Activated gamma-delta T cell (primary cell): Measurements from ENCODE around the gene TXN2.
"Not testable (repeated sequence)": the region's sequence is repeated elsewhere in the genome, so short reads cannot be mapped to it uniquely, and the experiment has no call there.

Experiments
- DNase-seq: peaks from one replicate; lab custom pipeline; 2025; lab: John Stamatoyannopoulos, UW

TXN2 gene

DNA sequence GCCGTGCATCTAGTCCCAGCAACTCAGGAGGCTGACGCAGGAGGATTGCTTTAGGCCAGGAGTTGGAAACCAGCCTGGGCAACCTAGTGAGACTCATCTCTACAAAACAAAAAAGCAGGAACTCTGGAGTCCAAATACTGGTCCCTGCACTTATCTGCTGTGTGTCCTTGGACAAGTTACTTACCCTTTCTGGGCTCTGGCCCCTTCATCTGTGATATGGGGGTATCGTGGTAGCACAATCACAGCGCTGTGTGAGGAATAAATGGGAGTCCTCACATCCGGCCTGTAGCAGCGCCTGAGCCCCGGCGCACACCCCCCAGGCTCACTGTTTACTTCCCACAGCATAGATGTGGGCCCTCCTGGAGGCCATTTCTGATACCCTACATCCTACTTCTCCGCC, 49.5 kb downstream of the TXN2 start:
- no peak for DNase-seq

DNA sequence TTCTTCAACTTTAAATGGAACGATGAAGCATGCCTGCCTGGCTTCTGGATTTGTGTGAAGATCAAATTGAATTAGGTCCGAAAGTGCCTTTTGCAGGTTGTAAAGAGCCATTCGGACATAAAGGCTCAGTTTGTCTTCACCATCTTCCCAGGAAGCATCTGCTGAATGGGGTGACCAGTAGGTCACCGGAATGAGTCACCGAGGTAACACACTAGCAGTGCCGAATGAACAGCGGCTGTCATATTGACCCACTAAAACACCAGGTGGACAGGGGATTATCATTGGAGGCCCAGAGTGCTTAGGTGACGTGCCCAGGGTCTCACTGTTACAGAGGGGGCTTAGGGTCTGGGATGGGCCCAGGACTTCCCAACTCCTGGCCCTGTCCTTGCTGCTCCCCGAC, 50.6 kb downstream of the TXN2 start:
- no peak for DNase-seq

DNA sequence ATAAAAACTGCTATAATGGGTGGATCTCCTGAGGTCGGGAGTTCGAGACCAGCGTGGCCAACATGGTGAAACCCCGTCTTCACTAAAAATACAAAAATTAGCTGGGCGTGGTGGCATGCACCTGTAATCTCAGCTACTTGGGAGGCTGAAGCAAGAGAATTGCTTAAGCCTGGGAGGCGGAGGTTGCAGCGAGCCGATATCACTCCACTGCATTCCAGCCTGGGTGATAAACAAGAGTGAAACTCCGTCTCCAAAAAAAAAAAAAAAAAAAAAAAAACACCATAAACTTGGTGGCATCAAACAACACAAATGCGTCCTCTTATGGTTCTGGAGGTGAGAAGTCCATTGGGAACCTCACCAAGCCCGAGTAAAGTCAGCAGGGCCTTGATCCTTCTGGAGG, 53.5 kb downstream of the TXN2 start:
- DNase-seq: not testable (repeated sequence)

DNA sequence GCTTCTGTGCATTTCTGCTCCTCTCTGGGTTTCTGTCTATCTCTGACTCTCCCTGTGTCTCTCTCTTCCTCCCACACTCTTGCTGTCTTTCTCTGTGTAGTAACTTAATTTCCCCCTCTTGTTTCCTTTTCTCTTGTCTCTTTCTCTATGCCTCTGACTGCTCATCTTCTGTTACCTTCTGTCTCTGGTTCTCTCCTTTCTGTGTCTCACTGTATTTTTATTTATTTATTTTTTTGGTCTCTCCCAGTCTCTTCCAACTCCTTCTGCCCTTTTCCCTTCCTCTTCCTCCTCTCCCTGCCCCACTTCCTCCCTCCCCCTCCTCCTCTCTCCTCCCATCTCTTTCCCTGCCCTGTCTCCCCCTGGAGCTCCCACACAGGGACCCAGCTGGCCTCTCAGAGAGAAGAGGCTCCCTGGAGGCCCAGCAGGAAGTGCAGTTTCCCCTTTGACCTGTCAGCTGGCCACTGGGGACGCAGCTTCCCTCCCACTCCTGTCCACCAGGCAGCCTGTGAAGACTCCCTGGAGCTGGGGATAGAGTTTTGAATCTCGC, 55.4 kb downstream of the TXN2 start:
- DNase-seq: no peak

DNA sequence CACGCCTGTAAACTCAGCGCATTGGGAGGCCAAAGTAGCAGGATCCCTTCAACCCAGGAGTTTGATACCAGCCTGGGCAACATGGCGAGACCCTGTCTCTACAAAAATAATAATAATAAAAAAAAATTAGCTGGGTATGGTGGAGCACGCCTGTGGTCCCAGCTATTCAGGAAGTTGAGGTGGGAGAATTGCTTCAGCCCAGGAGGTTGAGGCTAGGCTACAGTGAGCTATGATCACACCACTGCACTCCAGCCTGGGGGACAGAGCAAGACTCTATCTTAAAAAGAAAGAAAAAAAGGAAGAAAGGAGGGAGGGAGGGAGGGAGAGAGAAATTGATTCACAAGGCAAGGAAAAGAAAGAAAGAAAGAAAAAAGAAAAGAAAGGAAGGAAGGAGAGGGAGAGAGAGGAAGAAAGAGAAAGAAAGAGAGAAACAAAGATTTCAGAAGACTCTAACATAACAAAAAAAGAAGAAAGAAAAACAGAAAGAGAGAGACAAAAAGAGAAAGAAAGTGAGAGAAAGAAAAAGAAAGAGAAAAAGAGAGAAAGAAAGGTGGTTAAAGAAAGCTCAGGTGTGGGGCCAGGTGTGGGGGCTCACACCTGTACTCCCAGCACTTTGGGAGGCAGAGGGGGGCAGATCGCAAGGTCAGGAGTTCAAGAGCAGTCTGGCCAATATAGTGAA, 56.4 kb downstream of the TXN2 start:
- DNase-seq: no peak

DNA sequence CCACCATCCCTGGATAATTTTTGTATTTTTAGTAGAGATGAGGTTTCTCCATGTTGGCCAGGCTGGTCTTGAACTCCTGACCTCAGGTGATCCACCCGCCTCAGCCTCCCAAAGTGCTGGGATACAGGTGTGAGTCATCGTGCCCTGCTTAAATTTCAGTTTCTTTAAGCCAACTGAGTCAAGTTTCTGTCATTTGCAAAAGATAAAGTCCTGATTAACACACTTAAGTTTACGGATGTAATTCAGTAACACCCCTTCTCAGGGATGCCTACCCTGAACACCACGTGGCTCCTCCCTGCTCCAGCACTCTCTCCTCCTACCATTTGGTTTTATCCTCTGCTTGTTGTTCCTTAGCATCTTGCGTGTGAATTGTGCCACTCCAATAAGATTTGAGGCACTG, 57.0 kb downstream of the TXN2 start:
- not testable (repeated sequence) for DNase-seq

DNA sequence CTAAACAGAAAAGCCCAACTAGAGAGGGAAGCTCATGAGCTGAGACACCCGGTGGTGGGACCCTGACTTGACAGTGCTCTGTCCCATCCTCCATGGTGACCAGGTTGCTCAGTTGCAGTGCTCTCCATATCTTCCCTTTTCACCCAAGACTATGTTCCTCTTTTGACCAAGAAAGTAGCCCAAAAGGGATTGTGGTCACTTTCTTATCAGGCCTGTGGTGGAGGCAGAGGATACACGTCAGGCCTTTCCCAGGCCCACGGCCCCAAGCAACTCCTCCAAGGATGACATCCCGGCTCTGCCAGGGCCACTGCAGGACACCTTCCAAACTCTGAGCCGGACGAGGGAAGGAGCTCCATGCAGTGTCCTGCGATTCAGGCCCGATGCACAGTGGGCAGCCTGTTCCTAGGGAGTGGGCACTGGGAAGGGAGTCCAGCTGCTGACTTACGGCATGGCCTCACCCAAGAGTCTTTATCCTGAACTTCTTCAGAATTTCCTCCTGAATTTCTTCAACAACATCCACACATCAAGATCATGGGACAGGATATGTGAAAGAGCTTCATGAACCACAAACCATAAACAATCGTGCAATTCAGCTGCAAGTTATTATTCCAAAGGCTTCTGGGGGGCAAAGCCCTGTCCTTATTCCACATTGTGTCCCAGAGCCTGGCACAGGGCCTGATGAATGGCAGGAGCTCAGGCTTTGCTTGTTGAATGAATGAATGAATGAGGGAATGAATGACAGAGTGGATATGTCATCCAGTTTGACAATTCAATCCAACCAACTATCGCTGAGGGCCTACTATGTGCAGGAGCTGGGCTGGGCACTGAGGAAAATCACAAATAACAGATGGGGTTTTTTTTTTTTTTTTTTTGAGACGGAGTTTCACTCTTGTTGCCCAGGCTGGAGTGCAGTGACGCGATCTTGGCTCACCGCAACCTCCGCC, 57.7 kb downstream of the TXN2 start:
- DNase-seq: no peak

DNA sequence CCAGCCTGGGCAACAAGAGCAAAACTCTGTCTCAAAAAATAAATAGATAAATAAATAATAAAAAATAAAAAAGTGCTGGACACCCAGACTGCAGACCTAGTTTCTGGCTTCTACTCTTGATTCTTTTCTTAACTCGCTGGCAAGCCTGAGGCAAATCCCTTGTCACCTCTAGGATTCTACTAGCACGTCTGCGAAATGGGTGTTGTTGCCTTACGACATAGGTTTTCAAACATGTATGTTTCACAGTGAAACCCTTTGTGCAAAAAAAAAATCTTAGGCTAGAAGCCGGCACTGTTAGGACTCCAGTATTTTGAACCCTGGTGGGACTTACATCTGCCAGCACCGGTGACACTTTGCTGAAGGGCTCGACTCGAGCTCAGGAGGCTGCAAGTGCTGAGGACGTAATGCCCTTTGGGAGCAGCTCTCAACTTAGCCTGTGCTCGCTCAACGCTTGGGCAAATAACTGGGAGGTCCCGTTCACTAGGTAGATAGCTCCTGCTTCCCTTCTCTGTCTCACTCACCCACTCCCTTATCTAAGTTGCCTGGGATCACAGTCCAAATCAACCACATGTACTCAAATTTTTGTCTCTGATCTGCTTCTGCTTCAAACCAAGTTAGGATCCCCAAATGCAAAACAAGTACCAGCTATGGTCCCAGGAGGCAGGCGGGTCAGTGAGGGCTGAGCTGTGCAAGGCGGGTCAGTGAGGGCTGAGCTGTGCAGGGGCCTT, 59.0 kb downstream of the TXN2 start:
- no peak for DNase-seq

DNA sequence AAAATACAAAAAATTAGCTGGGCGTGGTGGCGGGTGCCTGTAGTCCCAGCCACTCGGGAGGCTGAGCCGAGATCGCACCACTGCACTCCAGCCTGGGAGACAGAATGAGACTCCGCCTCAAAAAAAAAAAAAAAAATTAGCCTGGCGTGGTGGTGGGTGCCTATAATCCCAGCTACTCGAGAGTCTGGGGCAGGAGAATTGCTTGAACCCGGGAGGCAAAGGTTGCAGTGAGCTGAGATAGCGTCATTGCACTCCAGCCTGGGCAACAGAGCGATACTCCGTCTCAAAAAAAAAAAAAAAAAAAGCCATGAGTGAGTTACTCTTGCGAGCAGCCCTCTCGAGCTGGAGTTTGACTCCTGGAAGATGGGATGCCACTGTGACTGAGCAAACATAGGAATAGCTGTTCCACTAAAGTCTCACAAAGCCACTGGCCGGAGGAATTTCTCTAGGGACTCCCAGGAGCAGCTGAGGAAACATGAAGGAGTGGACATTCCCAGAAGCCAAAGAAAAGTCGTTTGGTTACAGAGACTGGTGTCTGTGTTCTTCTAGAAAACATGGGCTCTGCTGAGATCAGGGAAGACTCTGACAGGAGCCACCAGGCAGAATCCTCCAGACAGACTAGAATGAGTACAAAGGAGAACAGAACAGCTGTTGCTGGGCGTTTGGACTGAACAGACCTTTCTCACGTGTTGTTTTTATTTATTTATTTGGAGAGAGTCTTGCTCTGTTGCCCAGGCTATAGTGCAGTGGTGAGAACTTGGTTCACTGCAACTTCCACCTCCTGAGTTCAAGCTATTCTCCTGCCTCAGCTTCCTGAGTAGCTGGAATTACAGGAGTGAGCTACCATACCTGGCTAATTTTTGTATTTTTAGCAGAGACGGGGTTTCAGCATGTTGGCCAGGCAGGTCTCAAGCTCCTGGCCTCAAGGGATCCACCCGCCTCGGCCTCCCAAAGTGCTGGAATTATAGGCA, 61.2 kb downstream of the TXN2 start:
- DNase-seq: no peak

DNA sequence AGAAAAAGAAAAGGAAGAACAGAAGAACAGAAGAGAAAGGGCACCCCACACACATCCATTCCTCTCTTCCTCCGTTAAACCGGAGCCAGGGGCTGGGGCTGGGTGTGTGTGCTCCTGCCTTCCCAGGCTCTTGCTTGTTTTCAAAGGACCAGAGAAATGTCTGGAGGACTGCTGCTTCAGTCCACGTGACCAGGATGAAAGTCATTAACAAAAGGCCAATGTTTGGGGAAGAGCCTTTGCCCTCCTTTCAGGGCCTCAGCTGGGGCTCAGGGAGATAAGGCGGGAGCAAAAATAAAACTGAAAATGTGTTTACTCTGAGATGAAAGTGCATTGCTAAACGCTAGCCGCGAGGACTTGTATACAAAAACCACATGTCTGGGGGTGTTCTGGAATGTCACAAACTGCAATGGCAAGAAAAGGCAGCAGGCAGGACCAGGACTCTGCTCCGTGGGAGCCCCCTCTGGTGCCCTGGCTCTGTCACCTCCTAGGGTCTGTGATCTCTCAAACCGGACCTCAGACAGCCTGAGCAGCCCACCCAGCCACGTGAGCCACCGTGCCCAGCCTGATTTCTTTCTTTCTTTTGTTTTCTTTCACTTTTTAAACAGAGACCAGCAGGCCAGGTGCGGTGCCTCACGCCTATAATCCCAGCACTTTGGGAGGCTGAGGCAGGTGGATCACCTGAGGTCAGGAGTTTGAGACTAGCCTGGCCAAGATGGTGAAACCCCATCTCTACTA, 62.1 kb downstream of the TXN2 start:
- no peak for DNase-seq

DNA sequence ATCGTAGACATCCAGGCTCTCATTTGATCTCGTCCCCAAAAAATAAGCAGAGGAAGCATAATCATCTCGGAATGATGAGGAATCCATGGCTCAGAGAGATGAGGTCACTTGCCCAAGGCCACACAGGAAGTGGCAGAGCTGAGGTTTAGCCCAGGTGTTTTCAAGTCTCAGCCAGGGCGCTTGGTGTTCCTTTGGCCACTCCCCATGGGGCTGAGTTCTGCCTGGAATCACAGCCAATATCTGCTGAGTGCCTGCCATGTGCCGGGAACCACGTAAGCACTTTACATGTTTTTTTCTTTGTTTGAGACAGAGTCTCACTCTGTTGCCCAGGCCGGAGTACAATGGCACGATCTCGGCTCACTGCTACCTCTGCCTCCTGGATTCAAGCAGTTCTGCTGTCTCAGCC, 64.2 kb downstream of the TXN2 start:
- no peak for DNase-seq
